Neural crest cell (in vitro differentiated cells): ENCODE results near the gene SLC14A1. TPM values are rescaled to one million over a fixed set of nuclear protein-coding genes. Genes with fewer than 3 reads are reported as not detected.

Experiments
- DNase-seq: peaks from one replicate; pipeline ENCODE4 v3.0.0; 2021; ENCODE audit warnings: low read depth, mixed read lengths, low spot score
- H3K27ac Mint-ChIP-seq: one replicate; pipeline ENCODE4 v1.8.0; 2021; ENCODE audit warnings: mild to moderate bottlenecking, mixed read lengths; ENCODE audit not compliant: unreplicated experiment
- H3K27me3 Mint-ChIP-seq: 2 replicates; pipeline ENCODE4 v1.8.0; 2021; ENCODE audit warnings: low read depth, mild to moderate bottlenecking, mixed read lengths
- H3K36me3 Mint-ChIP-seq: 2 replicates; pipeline ENCODE4 v1.8.0; 2021; ENCODE audit warnings: low read depth, mild to moderate bottlenecking, mixed read lengths
- H3K4me1 Mint-ChIP-seq: 2 replicates; pipeline ENCODE4 v1.8.0; 2021; ENCODE audit warnings: mixed read lengths
- H3K4me3 Mint-ChIP-seq: one replicate; pipeline ENCODE4 v1.8.0; 2021; ENCODE audit warnings: mild to moderate bottlenecking, mixed read lengths
- H3K9me3 Mint-ChIP-seq: 2 replicates; pipeline ENCODE4 v1.8.0; 2021; ENCODE audit warnings: mixed read lengths
- CTCF ChIP-seq: fragments of 200-600 bp; sonication (generic); conservative IDR thresholded peaks from 2 replicates; pipeline ENCODE4 v1.5.0; 2021; ENCODE audit warnings: antibody characterized with exemption, mild to moderate bottlenecking
- total RNA-seq: library from RNA; stranded (reverse); gene quantifications from 2 replicates; pipeline ENCODE4 v1.2.1, GENCODE V29; 2021

SLC14A1 gene
- total RNA-seq, 1 donor from 2014 or later: not detected

- TF ChIP-seq CTCF: no peak
- Mint-ChIP-seq H3K4me3 (no peak overlapping the region), H3K27me3 (peaks cover 9% of the 10 kb centered on the region), H3K27ac (no peak overlapping the region), H3K9me3 (peaks cover 26% of the 10 kb centered on the region), H3K36me3 (peaks cover 5% of the 10 kb centered on the region), H3K4me1 (no peaks in the 10 kb centered on the region)
- no peak for DNase-seq
Observed at GRCh38 chr18:45708831-45709230, 15.2 kb upstream of the SLC14A1 start.

GRCh38 chr18:45712061-45712460, 11.9 kb upstream of the SLC14A1 start:
- TF ChIP-seq CTCF: no peak
- Mint-ChIP-seq H3K27ac (no peak overlapping the region), H3K27me3 (peaks cover 13% of the 10 kb centered on the region), H3K9me3 (peaks cover 19% of the 10 kb centered on the region), H3K4me3 (no peak overlapping the region), H3K36me3 (peaks cover 3% of the 10 kb centered on the region), H3K4me1 (no peaks in the 10 kb centered on the region)
- no peak for DNase-seq

GRCh38 chr18:45713239-45713638, 10.7 kb upstream of the SLC14A1 start:
- Mint-ChIP-seq H3K27me3 (peaks cover 13% of the 10 kb centered on the region), H3K4me3 (no peak overlapping the region), H3K36me3 (peaks cover 2% of the 10 kb centered on the region), H3K4me1 (no peaks in the 10 kb centered on the region), H3K27ac (no peak overlapping the region), H3K9me3 (peaks cover 12% of the 10 kb centered on the region)
- no peak for TF ChIP-seq CTCF
- no peak for DNase-seq

- no peak overlapping the region for H3K4me3 Mint-ChIP-seq
- H3K36me3 Mint-ChIP-seq: no peaks in the 10 kb centered on the region
Observed at GRCh38 chr18:45715212-45715780, 8.7 kb upstream of the SLC14A1 start.

GRCh38 chr18:45719106-45719505, 4.9 kb upstream of the SLC14A1 start:
- TF ChIP-seq CTCF: no peak
- DNase-seq: no peak
- Mint-ChIP-seq H3K9me3 (no peaks in the 10 kb centered on the region), H3K36me3 (no peaks in the 10 kb centered on the region), H3K4me1 (peaks cover 6% of the 10 kb centered on the region), H3K4me3 (no peak overlapping the region), H3K27ac (no peak overlapping the region), H3K27me3 (peaks cover 27% of the 10 kb centered on the region)

More at GRCh38 chr18:45715212-45715780, 8.7 kb upstream of the SLC14A1 start:
- no peaks in the 10 kb centered on the region for H3K9me3 Mint-ChIP-seq
- no peak for DNase-seq
- TF ChIP-seq CTCF: no peak
- H3K4me1 Mint-ChIP-seq: peaks cover 6% of the 10 kb centered on the region
- peaks cover 19% of the 10 kb centered on the region for H3K27me3 Mint-ChIP-seq
- no peak overlapping the region for H3K27ac Mint-ChIP-seq
